Astrocyte (in vitro differentiated cells and primary cell): ENCODE measurements around the gene PAX8. TPM values are rescaled to one million over a fixed set of nuclear protein-coding genes. Genes with fewer than 3 reads are reported as not detected.
"Not testable (repeated sequence)": the region's sequence is repeated elsewhere in the genome, so short reads cannot be mapped to it uniquely, and the experiment has no call there.

ENCODE experiments used
- DNase-seq: peaks from one replicate; pipeline ENCODE4 v3.0.0-alpha.2; 2010; ENCODE audit warnings: low read depth
- FAIRE-seq: peaks from 2 replicates; lab custom pipeline; 2011; peaks lifted over from hg19 to GRCh38; lab: Jason Lieb, UNC
- H2AFZ ChIP-seq: 2 replicates; pipeline ENCODE4 v1.6.0; 2012; ENCODE audit warnings: low read depth, low read length, inconsistent platforms
- H3K27ac ChIP-seq: 2 replicates; pipeline ENCODE4 v1.5.1; 2011; ENCODE audit warnings: low read depth, low read length, inconsistent platforms
- H3K27me3 ChIP-seq: 2 replicates; pipeline ENCODE4 v1.6.0; 2011; ENCODE audit warnings: low read length, inconsistent platforms; ENCODE audit not compliant: insufficient read depth
- H3K36me3 ChIP-seq: 2 replicates; pipeline ENCODE4 v1.5.1; 2011; ENCODE audit warnings: low read length, inconsistent platforms; ENCODE audit not compliant: insufficient read depth
- H3K4me1 ChIP-seq: 2 replicates; pipeline ENCODE4 v1.5.1; 2011; ENCODE audit warnings: low read length, inconsistent platforms; ENCODE audit not compliant: insufficient read depth
- H3K4me2 ChIP-seq: 2 replicates; pipeline ENCODE4 v1.6.0; 2012; ENCODE audit warnings: low read length, inconsistent platforms
- H3K4me3 ChIP-seq: 2 replicates; pipeline ENCODE4 v1.5.1; 2011; ENCODE audit warnings: low read depth, mild to moderate bottlenecking, low read length, inconsistent platforms; ENCODE audit not compliant: insufficient read depth
- H3K79me2 ChIP-seq: 2 replicates; pipeline ENCODE4 v1.6.0; 2012; ENCODE audit warnings: mild to moderate bottlenecking, low read length, inconsistent platforms; ENCODE audit not compliant: insufficient read depth
- H3K9ac ChIP-seq: 2 replicates; pipeline ENCODE4 v1.6.0; 2012; ENCODE audit warnings: mild to moderate bottlenecking, low read length, inconsistent platforms
- H3K9me3 ChIP-seq: 2 replicates; pipeline ENCODE4 v1.5.1; 2012; ENCODE audit warnings: low read depth, mild to moderate bottlenecking, low read length, inconsistent platforms; ENCODE audit not compliant: insufficient read depth
- H4K20me1 ChIP-seq: 2 replicates; pipeline ENCODE4 v1.6.0; 2012; ENCODE audit warnings: low read length, inconsistent platforms; ENCODE audit not compliant: insufficient read depth
- H3K27ac Mint-ChIP-seq: one replicate; pipeline ENCODE4 v1.8.0; 2021; ENCODE audit warnings: mild to moderate bottlenecking, mixed read lengths; ENCODE audit not compliant: unreplicated experiment
- H3K27me3 Mint-ChIP-seq: one replicate; pipeline ENCODE4 v1.8.0; 2021; ENCODE audit warnings: low read depth, mixed read lengths; ENCODE audit not compliant: unreplicated experiment
- H3K36me3 Mint-ChIP-seq: one replicate; pipeline ENCODE4 v1.8.0; 2021; ENCODE audit warnings: low read depth, mixed read lengths; ENCODE audit not compliant: unreplicated experiment
- H3K4me1 Mint-ChIP-seq: one replicate; pipeline ENCODE4 v1.8.0; 2021; ENCODE audit warnings: low read depth, mixed read lengths; ENCODE audit not compliant: unreplicated experiment
- H3K4me3 Mint-ChIP-seq: one replicate; pipeline ENCODE4 v1.8.0; 2021; ENCODE audit warnings: mild to moderate bottlenecking, moderate library complexity, mixed read lengths; ENCODE audit not compliant: unreplicated experiment
- H3K9me3 Mint-ChIP-seq: one replicate; pipeline ENCODE4 v1.8.0; 2021; ENCODE audit warnings: mild to moderate bottlenecking, mixed read lengths; ENCODE audit not compliant: unreplicated experiment
- CTCF ChIP-seq: IDR thresholded peaks from 2 replicates; pipeline ENCODE4 v1.5.1; 2011; ENCODE audit warnings: low read depth, mild to moderate bottlenecking, inconsistent platforms, low read length, moderate library complexity; ENCODE audit not compliant: insufficient read depth
- EZH2 ChIP-seq: IDR thresholded peaks from 2 replicates; pipeline ENCODE4 v1.6.1; 2012; ENCODE audit warnings: mild to moderate bottlenecking, low read length, inconsistent platforms; ENCODE audit not compliant: insufficient read depth
- total RNA-seq: library from RNA; stranded (reverse); gene quantifications from 2 replicates; pipeline ENCODE4 v1.2.1, GENCODE V29; 2021

Gene PAX8
- total RNA-seq, 1 donor from 2014 or later: 0.48 TPM

- Mint-ChIP-seq H3K36me3 (peaks cover 2% of the 10 kb centered on the region), H3K4me1 (no peaks in the 10 kb centered on the region), H3K27ac (no peak overlapping the region), H3K4me3 (no peak overlapping the region), H3K9me3 (peaks cover 3% of the 10 kb centered on the region), H3K27me3 (peaks cover 66% of the 10 kb centered on the region)
- Histone ChIP-seq H3K4me3 (no peak overlapping the region), H3K79me2 (no peaks in the 10 kb centered on the region), H3K27me3 (no peaks in the 10 kb centered on the region), H3K4me2 (no peak overlapping the region), H3K27ac (no peak overlapping the region), H3K9me3 (no peaks in the 10 kb centered on the region), H4K20me1 (no peaks in the 10 kb centered on the region), H2AFZ (no peak overlapping the region), H3K4me1 (no peaks in the 10 kb centered on the region), H3K9ac (no peak overlapping the region), H3K36me3 (no peaks in the 10 kb centered on the region)
- no peak for FAIRE-seq
- TF ChIP-seq EZH2 (no peak), CTCF (no peak)
- no peak for DNase-seq
Observed at GRCh38 chr2:113316085-113316484, 37.4 kb upstream of the PAX8 start.

GRCh38 chr2:113314663-113315062, 35.9 kb upstream of the PAX8 start:
- H3K27me3 ChIP-seq, H3K4me2 ChIP-seq, H3K79me2 ChIP-seq, H3K9me3 ChIP-seq, H3K4me1 Mint-ChIP-seq, H3K9me3 Mint-ChIP-seq, FAIRE-seq, H3K27ac Mint-ChIP-seq, H3K36me3 Mint-ChIP-seq, H2AFZ ChIP-seq, H3K9ac ChIP-seq, H3K27ac ChIP-seq, H3K4me3 Mint-ChIP-seq, H3K4me1 ChIP-seq, DNase-seq, H4K20me1 ChIP-seq, H3K4me3 ChIP-seq, H3K36me3 ChIP-seq: not testable (repeated sequence)
- H3K27me3 Mint-ChIP-seq: peaks cover 55% of the 10 kb centered on the region

GRCh38 chr2:113314176-113314575, 35.5 kb upstream of the PAX8 start:
- not testable (repeated sequence) for H3K36me3 ChIP-seq, FAIRE-seq
- H3K27me3 Mint-ChIP-seq: peaks cover 55% of the 10 kb centered on the region

GRCh38 chr2:113311781-113312180, 33.1 kb upstream of the PAX8 start:
- H3K4me2 ChIP-seq, H3K4me3 Mint-ChIP-seq, H3K27me3 ChIP-seq, H3K4me3 ChIP-seq, H3K27ac ChIP-seq, FAIRE-seq, DNase-seq, H3K4me1 Mint-ChIP-seq, H3K9me3 ChIP-seq, H2AFZ ChIP-seq, H3K79me2 ChIP-seq, H3K9me3 Mint-ChIP-seq, H3K4me1 ChIP-seq, H4K20me1 ChIP-seq, H3K36me3 Mint-ChIP-seq, H3K9ac ChIP-seq, H3K27ac Mint-ChIP-seq, H3K36me3 ChIP-seq: not testable (repeated sequence)
- peaks cover 54% of the 10 kb centered on the region for H3K27me3 Mint-ChIP-seq

More at GRCh38 chr2:113314176-113314575, 35.5 kb upstream of the PAX8 start:
- not testable (repeated sequence) for H4K20me1 ChIP-seq, H3K4me3 Mint-ChIP-seq, DNase-seq, H3K79me2 ChIP-seq, H3K36me3 Mint-ChIP-seq, H3K4me2 ChIP-seq, H3K9ac ChIP-seq, H3K4me1 Mint-ChIP-seq, H3K4me3 ChIP-seq, H3K9me3 ChIP-seq, H2AFZ ChIP-seq, H3K27ac Mint-ChIP-seq, H3K9me3 Mint-ChIP-seq, H3K27me3 ChIP-seq, H3K27ac ChIP-seq, H3K4me1 ChIP-seq

- H3K9me3 Mint-ChIP-seq, H3K27ac Mint-ChIP-seq, H3K79me2 ChIP-seq, H3K4me1 Mint-ChIP-seq, H3K36me3 Mint-ChIP-seq, H3K9ac ChIP-seq, H2AFZ ChIP-seq, H3K36me3 ChIP-seq, FAIRE-seq, H3K4me3 Mint-ChIP-seq, DNase-seq, H3K4me3 ChIP-seq, H3K4me2 ChIP-seq, H3K4me1 ChIP-seq, H3K27me3 ChIP-seq, H3K27ac ChIP-seq, H3K9me3 ChIP-seq, H4K20me1 ChIP-seq: not testable (repeated sequence)
- H3K27me3 Mint-ChIP-seq: peaks cover 52% of the 10 kb centered on the region
Observed at GRCh38 chr2:113311191-113311590, 32.5 kb upstream of the PAX8 start.
